ENCODE results near the gene ATP6V0A1. TPM values are rescaled to one million over a fixed set of nuclear protein-coding genes. Genes with fewer than 3 reads are reported as not detected.

The ATP6V0A1 gene
- total and polyA plus RNA-seq, 4 donors: 31.5 to 94.6 (median 45.2) TPM

GRCh38 chr17:42411905-42412679 is 46.6 kb upstream of the ATP6V0A1 start:
- Histone ChIP-seq H3K4me1 (ENCODE audit: control insufficient read depth in 4 of 4, insufficient read depth in 4 of 4, low read length in 3 of 4) (no peaks in the 10 kb centered on the region), H3K9me3 (ENCODE audit: control insufficient read depth in 4 of 4, low read length in 3 of 4) (no peaks in the 10 kb centered on the region), H3K36me3 (ENCODE audit: control insufficient read depth in 4 of 4, insufficient read depth in 3 of 4, low read depth in 1 of 4, low read length in 3 of 4) (no peaks in the 10 kb centered on the region), H3K4me3 (ENCODE audit: low read depth in 1 of 3, low read length in 3 of 3) (no peak overlapping the region), H3K27ac (ENCODE audit: low read depth in 1 of 2, low read length in 2 of 2) (no peak overlapping the region), H3K27me3 (ENCODE audit: control insufficient read depth in 4 of 4, insufficient read depth in 4 of 4, low read length in 3 of 4) (no peaks in the 10 kb centered on the region), H3K9ac (ENCODE audit: low read depth in 1 of 2, low read length in 2 of 2) (no peak overlapping the region)
- WGBS: 92% methylated on average over 11 of the region's 11 CpGs
- TF ChIP-seq FOXA1 (IDR thresholded peaks at IDR 0.05) (no peak), HNF4G (IDR thresholded peaks at IDR 0.05) (no peak), ATF3 (IDR thresholded peaks at IDR 0.05) (no peak), TAF1 (conservative IDR thresholded peaks at IDR 0.05) (no peak), REST (IDR thresholded peaks at IDR 0.05) (no peak), SP1 (IDR thresholded peaks at IDR 0.05) (no peak), JUND (IDR thresholded peaks at IDR 0.05) (no peak), YY1 (IDR thresholded peaks at IDR 0.05) (no peak), RAD21 (IDR thresholded peaks at IDR 0.05) (no peak), EGR1 (IDR thresholded peaks at IDR 0.05; ENCODE audit: low read depth in 2 of 2) (no peak), HNF4A (conservative IDR thresholded peaks at IDR 0.05) (no peak), GABPA (IDR thresholded peaks at IDR 0.05 in 1 of 2, conservative IDR thresholded peaks at IDR 0.05 in 1 of 2) (no peak), ZBTB33 (IDR thresholded peaks at IDR 0.05) (no peak), NR2F2 (IDR thresholded peaks at IDR 0.05) (no peak), FOXA2 (IDR thresholded peaks at IDR 0.05) (no peak), RXRA (IDR thresholded peaks at IDR 0.05) (no peak), CTCF (IDR thresholded peaks at IDR 0.05; ENCODE audit: low read depth, low read length, missing input control) (no peak), MAX (IDR thresholded peaks at IDR 0.05) (no peak)
- no peak for DNase-seq (ENCODE audit: low spot score)
